Measurements from ENCODE around the gene TXLNB.
"Not testable (repeated sequence)": the region's sequence is repeated elsewhere in the genome, so short reads cannot be mapped to it uniquely, and the experiment has no call there.

The TXLNB gene

GRCh38 chr6:139288496-139289040, 3.2 kb downstream of the TXLNB start:
- WGBS, 2 experiments (ENCODE audit: insufficient coverage in 2 of 2), result 88 to 90% methylated on average over 4 to 6 of the region's 8 CpGs
- no peak overlapping the region for H3K4me3 ChIP-seq (ENCODE audit: extremely low read depth, insufficient read depth, low read length, poor library complexity, severe bottlenecking)
- H3K27ac ChIP-seq (ENCODE audit: low read depth, low read length, severe bottlenecking), result no peak overlapping the region
- H3K36me3 ChIP-seq (ENCODE audit: control insufficient read depth, insufficient read depth, low read length), result no peaks in the 10 kb centered on the region
- H3K4me1 ChIP-seq (ENCODE audit: control insufficient read depth, insufficient read depth, low read length, poor library complexity, severe bottlenecking), result peaks cover 16% of the 10 kb centered on the region
- no peaks in the 10 kb centered on the region for H3K9me3 ChIP-seq (ENCODE audit: control insufficient read depth, low read length)

DNA sequence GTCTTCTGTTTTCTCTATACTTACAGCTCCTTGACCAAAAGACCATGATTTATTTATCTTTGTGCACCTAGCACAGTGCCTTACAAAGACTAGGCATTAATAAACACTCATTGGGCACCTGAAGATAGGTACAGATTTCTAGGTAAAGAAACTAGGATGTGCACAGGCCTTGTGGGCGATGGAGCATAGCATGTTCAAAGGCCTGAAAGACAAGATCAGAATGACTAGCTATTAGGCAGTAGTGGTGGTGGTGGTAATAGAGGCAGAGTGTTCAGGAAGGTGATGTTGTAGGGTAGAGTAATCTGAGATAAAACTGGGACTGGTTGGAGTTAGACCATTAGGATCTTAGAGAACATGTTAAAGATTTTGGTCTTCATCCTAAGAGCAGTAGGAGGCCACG, 3.9 kb downstream of the TXLNB start:
- Histone ChIP-seq H3K4me3 (ENCODE audit: extremely low read depth, insufficient read depth, low read length, poor library complexity, severe bottlenecking) (no peak overlapping the region), H3K27ac (ENCODE audit: low read depth, low read length, severe bottlenecking) (no peak overlapping the region), H3K36me3 (ENCODE audit: control insufficient read depth, insufficient read depth, low read length) (no peaks in the 10 kb centered on the region), H3K9me3 (ENCODE audit: control insufficient read depth, low read length) (no peaks in the 10 kb centered on the region), H3K4me1 (ENCODE audit: control insufficient read depth, insufficient read depth, low read length, poor library complexity, severe bottlenecking) (peaks cover 16% of the 10 kb centered on the region)
- WGBS, 2 experiments (ENCODE audit: insufficient coverage in 2 of 2), result 86 to 88% methylated on average over 1 to 2 of the region's 2 CpGs

- H3K36me3 ChIP-seq (ENCODE audit: control insufficient read depth, insufficient read depth, low read length); H3K27ac ChIP-seq (ENCODE audit: low read depth, low read length, severe bottlenecking); H3K4me1 ChIP-seq (ENCODE audit: control insufficient read depth, insufficient read depth, low read length, poor library complexity, severe bottlenecking); H3K9me3 ChIP-seq (ENCODE audit: control insufficient read depth, low read length); H3K4me3 ChIP-seq (ENCODE audit: extremely low read depth, insufficient read depth, low read length, poor library complexity, severe bottlenecking): not testable (repeated sequence)
- 82 to 90% methylated on average over 6 to 9 of the region's 10 CpGs for WGBS, 2 experiments (ENCODE audit: insufficient coverage in 2 of 2)
Measured at GRCh38 chr6:139286438-139286837, 5.4 kb downstream of the TXLNB start.

DNA sequence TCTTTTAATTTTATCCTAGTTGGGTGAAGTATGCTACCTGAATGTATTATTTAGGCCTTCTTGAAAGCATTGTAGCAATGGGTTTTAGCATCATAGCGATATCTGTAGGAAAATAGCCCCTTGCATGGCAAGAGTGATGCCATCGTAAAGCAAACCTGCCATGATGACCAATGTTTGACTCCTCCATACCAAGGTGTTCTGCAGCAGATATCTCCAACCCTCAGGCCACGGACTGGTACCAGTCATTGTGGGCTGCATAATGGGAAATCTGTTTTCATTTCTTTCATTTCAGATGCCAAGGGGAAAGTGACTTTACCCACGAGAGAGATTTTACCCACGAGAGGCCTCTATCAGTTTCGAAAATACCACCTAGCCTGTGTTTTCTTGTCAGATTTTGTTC, 6.2 kb downstream of the TXLNB start:
- 93% methylated on average over 3 of the region's 6 CpGs; no CpG with 5 or more reads in 1 of the 2 experiments for WGBS, 2 experiments (ENCODE audit: insufficient coverage in 2 of 2)

GRCh38 chr6:139284789-139285188, 7.0 kb downstream of the TXLNB start:
- Histone ChIP-seq H3K27ac (ENCODE audit: low read depth, low read length, severe bottlenecking) (no peak overlapping the region), H3K9me3 (ENCODE audit: control insufficient read depth, low read length) (no peaks in the 10 kb centered on the region), H3K4me3 (ENCODE audit: extremely low read depth, insufficient read depth, low read length, poor library complexity, severe bottlenecking) (no peak overlapping the region), H3K36me3 (ENCODE audit: control insufficient read depth, insufficient read depth, low read length) (no peaks in the 10 kb centered on the region), H3K4me1 (ENCODE audit: control insufficient read depth, insufficient read depth, low read length, poor library complexity, severe bottlenecking) (no peaks in the 10 kb centered on the region)
- no CpG with 5 or more reads among the region's 3 CpGs for WGBS, 2 experiments (ENCODE audit: insufficient coverage in 2 of 2)

More for the DNA sequence above, 6.2 kb downstream of the TXLNB start:
- Histone ChIP-seq H3K9me3 (ENCODE audit: control insufficient read depth, low read length) (no peaks in the 10 kb centered on the region), H3K4me3 (ENCODE audit: extremely low read depth, insufficient read depth, low read length, poor library complexity, severe bottlenecking) (no peak overlapping the region), H3K4me1 (ENCODE audit: control insufficient read depth, insufficient read depth, low read length, poor library complexity, severe bottlenecking) (peaks cover 4% of the 10 kb centered on the region), H3K36me3 (ENCODE audit: control insufficient read depth, insufficient read depth, low read length) (no peaks in the 10 kb centered on the region), H3K27ac (ENCODE audit: low read depth, low read length, severe bottlenecking) (no peak overlapping the region)

GRCh38 chr6:139282684-139283083, 9.1 kb downstream of the TXLNB start:
- Histone ChIP-seq H3K4me3 (ENCODE audit: extremely low read depth, insufficient read depth, low read length, poor library complexity, severe bottlenecking) (no peak overlapping the region), H3K27ac (ENCODE audit: low read depth, low read length, severe bottlenecking) (no peak overlapping the region), H3K36me3 (ENCODE audit: control insufficient read depth, insufficient read depth, low read length) (no peaks in the 10 kb centered on the region), H3K9me3 (ENCODE audit: control insufficient read depth, low read length) (no peaks in the 10 kb centered on the region), H3K4me1 (ENCODE audit: control insufficient read depth, insufficient read depth, low read length, poor library complexity, severe bottlenecking) (no peaks in the 10 kb centered on the region)
- 100% methylated on average over 1 of the region's 3 CpGs; no CpG with 5 or more reads in 1 of the 2 experiments for WGBS, 2 experiments (ENCODE audit: insufficient coverage in 2 of 2)

DNA sequence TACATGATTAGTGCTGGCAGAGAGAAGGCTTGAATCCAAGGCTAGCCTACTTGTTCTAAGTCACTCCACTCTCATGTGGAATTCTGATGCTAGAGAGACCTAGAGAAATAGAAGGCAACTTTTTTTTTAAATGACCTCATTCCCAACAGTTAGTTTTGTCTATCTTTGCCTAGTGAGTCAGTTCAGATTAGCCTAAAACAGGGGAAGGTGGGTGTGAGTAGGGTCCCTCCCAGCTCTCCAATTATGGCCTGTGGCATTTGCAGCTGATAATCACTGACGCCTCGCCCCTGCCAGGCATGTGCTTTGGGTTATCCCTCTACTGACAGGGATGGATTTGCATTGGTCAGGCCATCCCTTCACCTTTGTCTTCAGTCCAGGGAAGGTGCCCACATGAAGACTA, 13.6 kb downstream of the TXLNB start:
- 50 to 70% methylated on average over 2 of the region's 2 CpGs for WGBS, 2 experiments (ENCODE audit: insufficient coverage in 2 of 2)
- Histone ChIP-seq H3K36me3 (ENCODE audit: control insufficient read depth, insufficient read depth, low read length) (no peaks in the 10 kb centered on the region), H3K9me3 (ENCODE audit: control insufficient read depth, low read length) (no peaks in the 10 kb centered on the region), H3K27ac (ENCODE audit: low read depth, low read length, severe bottlenecking) (no peak overlapping the region), H3K4me1 (ENCODE audit: control insufficient read depth, insufficient read depth, low read length, poor library complexity, severe bottlenecking) (no peaks in the 10 kb centered on the region), H3K4me3 (ENCODE audit: extremely low read depth, insufficient read depth, low read length, poor library complexity, severe bottlenecking) (no peak overlapping the region)

GRCh38 chr6:139277587-139277986, 14.2 kb downstream of the TXLNB start:
- no CpG with 5 or more reads among the region's 1 CpG for WGBS, 2 experiments (ENCODE audit: insufficient coverage in 2 of 2)
- H3K27ac ChIP-seq (ENCODE audit: low read depth, low read length, severe bottlenecking), result no peak overlapping the region
- no peaks in the 10 kb centered on the region for H3K4me1 ChIP-seq (ENCODE audit: control insufficient read depth, insufficient read depth, low read length, poor library complexity, severe bottlenecking)

DNA sequence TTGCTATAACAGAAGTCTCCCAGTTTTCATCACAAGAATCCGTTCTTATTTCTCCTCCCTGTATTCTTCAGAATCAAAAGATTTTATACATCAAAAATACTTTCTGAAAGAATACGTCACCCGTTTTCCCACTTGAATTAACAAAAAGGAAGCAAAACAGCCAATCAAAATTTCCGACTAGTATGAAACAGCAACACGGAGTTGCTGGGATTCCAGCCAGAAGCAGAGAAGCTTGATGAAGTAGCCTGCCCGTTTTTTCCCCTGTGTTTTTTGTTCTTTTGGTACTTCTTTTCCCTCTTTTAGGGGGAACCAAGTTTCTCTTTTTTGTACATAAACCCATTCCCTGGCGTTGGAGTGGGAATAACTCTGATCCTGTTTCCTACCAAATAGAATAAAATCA, 14.6 kb downstream of the TXLNB start:
- Histone ChIP-seq H3K27ac (ENCODE audit: low read depth, low read length, severe bottlenecking) (no peak overlapping the region), H3K4me1 (ENCODE audit: control insufficient read depth, insufficient read depth, low read length, poor library complexity, severe bottlenecking) (no peaks in the 10 kb centered on the region), H3K36me3 (ENCODE audit: control insufficient read depth, insufficient read depth, low read length) (no peaks in the 10 kb centered on the region), H3K4me3 (ENCODE audit: extremely low read depth, insufficient read depth, low read length, poor library complexity, severe bottlenecking) (no peak overlapping the region), H3K9me3 (ENCODE audit: control insufficient read depth, low read length) (no peaks in the 10 kb centered on the region)
- WGBS, 2 experiments (ENCODE audit: insufficient coverage in 2 of 2), result 90% methylated on average over 3 to 5 of the region's 7 CpGs

More at GRCh38 chr6:139277587-139277986, 14.2 kb downstream of the TXLNB start:
- Histone ChIP-seq H3K36me3 (ENCODE audit: control insufficient read depth, insufficient read depth, low read length) (no peaks in the 10 kb centered on the region), H3K4me3 (ENCODE audit: extremely low read depth, insufficient read depth, low read length, poor library complexity, severe bottlenecking) (no peak overlapping the region), H3K9me3 (ENCODE audit: control insufficient read depth, low read length) (no peaks in the 10 kb centered on the region)

GRCh38 chr6:139275279-139276055, 16.3 kb downstream of the TXLNB start:
- Histone ChIP-seq H3K4me3 (ENCODE audit: extremely low read depth, insufficient read depth, low read length, poor library complexity, severe bottlenecking) (no peak overlapping the region), H3K36me3 (ENCODE audit: control insufficient read depth, insufficient read depth, low read length) (no peaks in the 10 kb centered on the region), H3K9me3 (ENCODE audit: control insufficient read depth, low read length) (no peaks in the 10 kb centered on the region), H3K4me1 (ENCODE audit: control insufficient read depth, insufficient read depth, low read length, poor library complexity, severe bottlenecking) (no peaks in the 10 kb centered on the region), H3K27ac (ENCODE audit: low read depth, low read length, severe bottlenecking) (no peak overlapping the region)
- WGBS, 2 experiments (ENCODE audit: insufficient coverage in 2 of 2), result 90% methylated on average over 3 of the region's 4 CpGs; no CpG with 5 or more reads in 1 of the 2 experiments

DNA sequence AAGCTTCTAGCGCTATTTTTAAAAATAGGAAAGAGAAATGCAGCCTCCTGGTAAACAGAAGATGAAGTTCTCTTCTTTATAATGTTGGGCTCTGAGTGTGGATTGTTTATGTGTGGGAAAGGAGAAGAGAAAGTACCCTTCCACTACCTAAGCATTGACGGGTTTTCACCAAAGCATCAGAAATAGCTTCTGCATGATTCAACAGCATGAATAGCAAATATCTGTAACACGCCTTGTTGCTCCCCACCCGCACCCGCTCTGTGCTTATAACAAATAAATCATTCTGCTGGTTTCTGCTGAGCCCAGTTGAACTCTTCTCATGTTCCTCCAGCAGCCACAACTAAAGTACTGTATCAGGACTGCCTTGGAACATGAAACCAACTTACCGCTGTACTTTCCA, 20.7 kb downstream of the TXLNB start:
- no peak overlapping the region for H3K4me3 ChIP-seq (ENCODE audit: extremely low read depth, insufficient read depth, low read length, poor library complexity, severe bottlenecking)
- no peak overlapping the region for H3K27ac ChIP-seq (ENCODE audit: low read depth, low read length, severe bottlenecking)
- no peaks in the 10 kb centered on the region for H3K9me3 ChIP-seq (ENCODE audit: control insufficient read depth, low read length)
- H3K36me3 ChIP-seq (ENCODE audit: control insufficient read depth, insufficient read depth, low read length), result no peaks in the 10 kb centered on the region
- 88 to 93% methylated on average over 3 to 4 of the region's 6 CpGs for WGBS, 2 experiments (ENCODE audit: insufficient coverage in 2 of 2)
- no peaks in the 10 kb centered on the region for H3K4me1 ChIP-seq (ENCODE audit: control insufficient read depth, insufficient read depth, low read length, poor library complexity, severe bottlenecking)

Data from mesodermal cell (in vitro differentiated cells).